ENCODE data around the gene RCOR1. TPM values are rescaled to one million over a fixed set of nuclear protein-coding genes. Genes with fewer than 3 reads are reported as not detected.

The RCOR1 gene
- total RNA-seq, 1 donor, result 23.7 TPM

GRCh38 chr14:102746634-102747438 is 154.4 kb downstream of the RCOR1 start:
- no peak for DNase-seq (ENCODE audit: low read depth)
- H3K4me3 ChIP-seq (ENCODE audit: low read depth, low read length), result no peak overlapping the region
- TF ChIP-seq CTCF (IDR thresholded peaks at IDR 0.05; ENCODE audit: insufficient read depth, low read depth, low read length), result no peak

GRCh38 chr14:102748806-102749205 is 156.4 kb downstream of the RCOR1 start:
- H3K4me3 ChIP-seq (ENCODE audit: low read depth, low read length), result no peak overlapping the region
- no peak for TF ChIP-seq CTCF (IDR thresholded peaks at IDR 0.05; ENCODE audit: insufficient read depth, low read depth, low read length)
- DNase-seq (ENCODE audit: low read depth), result no peak

- TF ChIP-seq CTCF (IDR thresholded peaks at IDR 0.05; ENCODE audit: insufficient read depth, low read depth, low read length), result no peak
- no peak overlapping the region for H3K4me3 ChIP-seq (ENCODE audit: low read depth, low read length)
- DNase-seq (ENCODE audit: low read depth), result no peak
Observed at GRCh38 chr14:102749393-102750305, 157.2 kb downstream of the RCOR1 start.

- no peak for TF ChIP-seq CTCF (IDR thresholded peaks at IDR 0.05; ENCODE audit: insufficient read depth, low read depth, low read length)
- no peak for DNase-seq (ENCODE audit: low read depth)
- H3K4me3 ChIP-seq (ENCODE audit: low read depth, low read length), result no peak overlapping the region
Observed at GRCh38 chr14:102750376-102750775, 157.9 kb downstream of the RCOR1 start.

- no peak for DNase-seq (ENCODE audit: low read depth)
- H3K4me3 ChIP-seq (ENCODE audit: low read depth, low read length), result no peak overlapping the region
- no peak for TF ChIP-seq CTCF (IDR thresholded peaks at IDR 0.05; ENCODE audit: insufficient read depth, low read depth, low read length)
Observed at GRCh38 chr14:102751088-102751487, 158.6 kb downstream of the RCOR1 start.

GRCh38 chr14:102752239-102752847 is 159.9 kb downstream of the RCOR1 start:
- no peak for TF ChIP-seq CTCF (IDR thresholded peaks at IDR 0.05; ENCODE audit: insufficient read depth, low read depth, low read length)
- no peak for DNase-seq (ENCODE audit: low read depth)
- no peak overlapping the region for H3K4me3 ChIP-seq (ENCODE audit: low read depth, low read length)
